ENCODE data around the gene UMODL1.

The UMODL1 gene

DNA sequence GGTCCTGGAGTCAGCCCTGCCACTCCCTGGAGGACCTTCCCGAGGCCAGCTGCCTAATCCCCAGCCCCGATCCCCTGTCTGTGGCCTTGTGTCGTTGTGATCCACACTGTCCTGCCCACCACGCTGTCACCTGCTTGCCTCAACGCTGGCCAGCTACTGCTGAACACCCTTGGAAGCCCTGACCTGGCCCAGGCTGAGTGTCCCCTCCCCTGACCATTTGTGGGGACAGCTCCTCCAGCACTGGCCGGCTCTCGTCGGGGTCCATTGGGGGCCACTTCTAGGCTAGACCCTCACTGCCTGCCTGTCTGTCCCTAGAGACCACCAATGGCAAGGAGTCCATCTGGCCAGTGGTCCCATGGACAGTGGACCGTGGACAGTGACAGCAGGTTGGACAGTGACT lies 12.0 kb upstream of the UMODL1 start:
- TF ChIP-seq CSDC2 (CRISPR knock-in tag; IDR thresholded peaks at IDR 0.05), result no peak
- no peak for TF ChIP-seq PPARA (CRISPR knock-in tag; IDR thresholded peaks at IDR 0.05; ENCODE audit: borderline replicate concordance)
- no peak for TF ChIP-seq ESRRG (CRISPR knock-in tag; IDR thresholded peaks at IDR 0.05)
- TF ChIP-seq ZC3H10 (CRISPR knock-in tag; IDR thresholded peaks at IDR 0.05), result no peak
- TF ChIP-seq TOX (CRISPR knock-in tag; IDR thresholded peaks at IDR 0.05; ENCODE audit: borderline replicate concordance), result no peak
- TF ChIP-seq ISL1 (CRISPR knock-in tag; IDR thresholded peaks at IDR 0.05), result no peak
- TF ChIP-seq, protein P1, sequence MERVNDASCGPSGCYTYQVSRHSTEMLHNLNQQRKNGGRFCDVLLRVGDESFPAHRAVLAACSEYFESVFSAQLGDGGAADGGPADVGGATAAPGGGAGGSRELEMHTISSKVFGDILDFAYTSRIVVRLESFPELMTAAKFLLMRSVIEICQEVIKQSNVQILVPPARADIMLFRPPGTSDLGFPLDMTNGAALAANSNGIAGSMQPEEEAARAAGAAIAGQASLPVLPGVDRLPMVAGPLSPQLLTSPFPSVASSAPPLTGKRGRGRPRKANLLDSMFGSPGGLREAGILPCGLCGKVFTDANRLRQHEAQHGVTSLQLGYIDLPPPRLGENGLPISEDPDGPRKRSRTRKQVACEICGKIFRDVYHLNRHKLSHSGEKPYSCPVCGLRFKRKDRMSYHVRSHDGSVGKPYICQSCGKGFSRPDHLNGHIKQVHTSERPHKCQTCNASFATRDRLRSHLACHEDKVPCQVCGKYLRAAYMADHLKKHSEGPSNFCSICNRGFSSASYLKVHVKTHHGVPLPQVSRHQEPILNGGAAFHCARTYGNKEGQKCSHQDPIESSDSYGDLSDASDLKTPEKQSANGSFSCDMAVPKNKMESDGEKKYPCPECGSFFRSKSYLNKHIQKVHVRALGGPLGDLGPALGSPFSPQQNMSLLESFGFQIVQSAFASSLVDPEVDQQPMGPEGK (CRISPR knock-in tag; IDR thresholded peaks at IDR 0.05; ENCODE audit: borderline replicate concordance), result no peak
- no peak for TF ChIP-seq ARNTL (CRISPR knock-in tag; IDR thresholded peaks at IDR 0.05; ENCODE audit: borderline replicate concordance, low read depth)
- TF ChIP-seq, protein P2, sequence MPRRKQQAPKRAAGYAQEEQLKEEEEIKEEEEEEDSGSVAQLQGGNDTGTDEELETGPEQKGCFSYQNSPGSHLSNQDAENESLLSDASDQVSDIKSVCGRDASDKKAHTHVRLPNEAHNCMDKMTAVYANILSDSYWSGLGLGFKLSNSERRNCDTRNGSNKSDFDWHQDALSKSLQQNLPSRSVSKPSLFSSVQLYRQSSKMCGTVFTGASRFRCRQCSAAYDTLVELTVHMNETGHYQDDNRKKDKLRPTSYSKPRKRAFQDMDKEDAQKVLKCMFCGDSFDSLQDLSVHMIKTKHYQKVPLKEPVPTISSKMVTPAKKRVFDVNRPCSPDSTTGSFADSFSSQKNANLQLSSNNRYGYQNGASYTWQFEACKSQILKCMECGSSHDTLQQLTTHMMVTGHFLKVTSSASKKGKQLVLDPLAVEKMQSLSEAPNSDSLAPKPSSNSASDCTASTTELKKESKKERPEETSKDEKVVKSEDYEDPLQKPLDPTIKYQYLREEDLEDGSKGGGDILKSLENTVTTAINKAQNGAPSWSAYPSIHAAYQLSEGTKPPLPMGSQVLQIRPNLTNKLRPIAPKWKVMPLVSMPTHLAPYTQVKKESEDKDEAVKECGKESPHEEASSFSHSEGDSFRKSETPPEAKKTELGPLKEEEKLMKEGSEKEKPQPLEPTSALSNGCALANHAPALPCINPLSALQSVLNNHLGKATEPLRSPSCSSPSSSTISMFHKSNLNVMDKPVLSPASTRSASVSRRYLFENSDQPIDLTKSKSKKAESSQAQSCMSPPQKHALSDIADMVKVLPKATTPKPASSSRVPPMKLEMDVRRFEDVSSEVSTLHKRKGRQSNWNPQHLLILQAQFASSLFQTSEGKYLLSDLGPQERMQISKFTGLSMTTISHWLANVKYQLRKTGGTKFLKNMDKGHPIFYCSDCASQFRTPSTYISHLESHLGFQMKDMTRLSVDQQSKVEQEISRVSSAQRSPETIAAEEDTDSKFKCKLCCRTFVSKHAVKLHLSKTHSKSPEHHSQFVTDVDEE (CRISPR knock-in tag; IDR thresholded peaks at IDR 0.05), result no peak
- TF ChIP-seq TCF4 (CRISPR knock-in tag; IDR thresholded peaks at IDR 0.05; ENCODE audit: borderline replicate concordance), result no peak
- TF ChIP-seq, protein P3, sequence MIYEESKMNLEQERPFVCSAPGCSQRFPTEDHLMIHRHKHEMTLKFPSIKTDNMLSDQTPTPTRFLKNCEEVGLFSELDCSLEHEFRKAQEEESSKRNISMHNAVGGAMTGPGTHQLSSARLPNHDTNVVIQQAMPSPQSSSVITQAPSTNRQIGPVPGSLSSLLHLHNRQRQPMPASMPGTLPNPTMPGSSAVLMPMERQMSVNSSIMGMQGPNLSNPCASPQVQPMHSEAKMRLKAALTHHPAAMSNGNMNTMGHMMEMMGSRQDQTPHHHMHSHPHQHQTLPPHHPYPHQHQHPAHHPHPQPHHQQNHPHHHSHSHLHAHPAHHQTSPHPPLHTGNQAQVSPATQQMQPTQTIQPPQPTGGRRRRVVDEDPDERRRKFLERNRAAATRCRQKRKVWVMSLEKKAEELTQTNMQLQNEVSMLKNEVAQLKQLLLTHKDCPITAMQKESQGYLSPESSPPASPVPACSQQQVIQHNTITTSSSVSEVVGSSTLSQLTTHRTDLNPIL (CRISPR knock-in tag; IDR thresholded peaks at IDR 0.05; ENCODE audit: low read depth), result no peak
- TF ChIP-seq ZNF8 (CRISPR knock-in tag; IDR thresholded peaks at IDR 0.05), result no peak
- TF ChIP-seq ZNF565 (CRISPR knock-in tag; conservative IDR thresholded peaks at IDR 0.05; ENCODE audit: low read depth), result no peak
- TF ChIP-seq ZNF70 (CRISPR knock-in tag; IDR thresholded peaks at IDR 0.05), result no peak
- no peak for TF ChIP-seq RARB (CRISPR knock-in tag; IDR thresholded peaks at IDR 0.05)
- TF ChIP-seq, protein P4, sequence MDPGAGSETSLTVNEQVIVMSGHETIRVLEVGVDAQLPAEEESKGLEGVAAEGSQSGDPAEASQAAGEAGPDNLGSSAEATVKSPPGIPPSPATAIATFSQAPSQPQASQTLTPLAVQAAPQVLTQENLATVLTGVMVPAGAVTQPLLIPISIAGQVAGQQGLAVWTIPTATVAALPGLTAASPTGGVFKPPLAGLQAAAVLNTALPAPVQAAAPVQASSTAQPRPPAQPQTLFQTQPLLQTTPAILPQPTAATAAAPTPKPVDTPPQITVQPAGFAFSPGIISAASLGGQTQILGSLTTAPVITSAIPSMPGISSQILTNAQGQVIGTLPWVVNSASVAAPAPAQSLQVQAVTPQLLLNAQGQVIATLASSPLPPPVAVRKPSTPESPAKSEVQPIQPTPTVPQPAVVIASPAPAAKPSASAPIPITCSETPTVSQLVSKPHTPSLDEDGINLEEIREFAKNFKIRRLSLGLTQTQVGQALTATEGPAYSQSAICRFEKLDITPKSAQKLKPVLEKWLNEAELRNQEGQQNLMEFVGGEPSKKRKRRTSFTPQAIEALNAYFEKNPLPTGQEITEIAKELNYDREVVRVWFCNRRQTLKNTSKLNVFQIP (CRISPR knock-in tag; IDR thresholded peaks at IDR 0.05; ENCODE audit: borderline replicate concordance, low read depth), result no peak
- no peak for TF ChIP-seq OSR1 (CRISPR knock-in tag; IDR thresholded peaks at IDR 0.05)
- TF ChIP-seq BACH2 (CRISPR knock-in tag; IDR thresholded peaks at IDR 0.05; ENCODE audit: borderline replicate concordance), result no peak
- ATAC-seq, result no peak

- ATAC-seq, result no peak
- no peak for TF ChIP-seq RARB (CRISPR knock-in tag; IDR thresholded peaks at IDR 0.05)
- no peak for TF ChIP-seq ZNF565 (CRISPR knock-in tag; conservative IDR thresholded peaks at IDR 0.05; ENCODE audit: low read depth)
- no peak for TF ChIP-seq SNAI2 (CRISPR knock-in tag; IDR thresholded peaks at IDR 0.05)
- no peak for TF ChIP-seq CSDC2 (CRISPR knock-in tag; IDR thresholded peaks at IDR 0.05)
- TF ChIP-seq ZNF8 (CRISPR knock-in tag; IDR thresholded peaks at IDR 0.05), result no peak
- TF ChIP-seq, protein P4 (CRISPR knock-in tag; IDR thresholded peaks at IDR 0.05; ENCODE audit: borderline replicate concordance, low read depth), result no peak
- TF ChIP-seq, protein P3 (CRISPR knock-in tag; IDR thresholded peaks at IDR 0.05; ENCODE audit: low read depth), result no peak
- TF ChIP-seq ESRRG (CRISPR knock-in tag; IDR thresholded peaks at IDR 0.05), result no peak
Observed at GRCh38 chr21:42059721-42060120, 11.4 kb upstream of the UMODL1 start.

GRCh38 chr21:42060166-42060565 lies 11.0 kb upstream of the UMODL1 start:
- no peak for ATAC-seq
- no peak for TF ChIP-seq TOX (CRISPR knock-in tag; IDR thresholded peaks at IDR 0.05; ENCODE audit: borderline replicate concordance)
- TF ChIP-seq TCF4 (CRISPR knock-in tag; IDR thresholded peaks at IDR 0.05; ENCODE audit: borderline replicate concordance), result no peak
- no peak for TF ChIP-seq CSRNP3 (CRISPR knock-in tag; IDR thresholded peaks at IDR 0.05)
- TF ChIP-seq ZFP3 (CRISPR knock-in tag; IDR thresholded peaks at IDR 0.05), result no peak
- TF ChIP-seq ARNTL (CRISPR knock-in tag; IDR thresholded peaks at IDR 0.05; ENCODE audit: borderline replicate concordance, low read depth), result no peak
- TF ChIP-seq, protein P1 (CRISPR knock-in tag; IDR thresholded peaks at IDR 0.05; ENCODE audit: borderline replicate concordance), result no peak
